Measurements from ENCODE around the gene ADGRB2. TPM values are rescaled to one million over a fixed set of nuclear protein-coding genes. Genes with fewer than 3 reads are reported as not detected.
A peak's percentile ranks its signal among the peaks of the same experiment; 100 is the strongest.

Gene ADGRB2
- total and polyA plus RNA-seq, 7 donors: 1.3 to 3.9 (median 1.4) TPM; not detected in 2

GRCh38 chr1:31775210-31775999 is 11.3 kb upstream of the ADGRB2 start:
- WGBS, 2 donors: 66 to 84% methylated on average over 10 of the region's 10 CpGs
- Histone ChIP-seq H3K36me3 (no peaks in the 10 kb centered on the region), H3K27ac (no peak overlapping the region), H3K9me3 (no peaks in the 10 kb centered on the region), H3K4me1 (peaks cover 0 to 17% (median 14%) of the 10 kb centered on the region in 4 donors), H3K4me3 (no peak overlapping the region), H3K27me3 (peaks cover 23 to 62% (median 47%) of the 10 kb centered on the region in 3 donors)
- TF ChIP-seq CTCF (IDR thresholded peaks at IDR 0.05) (no peak), POLR2A (IDR thresholded peaks at IDR 0.05) (no peak), EP300 (IDR thresholded peaks at IDR 0.05) (no peak), POLR2AphosphoS5 (IDR thresholded peaks at IDR 0.05) (no peak)
- no peak for DNase-seq
- intact Hi-C loops (cut with DNase I): no loop called here

GRCh38 chr1:31774495-31774894 is 10.4 kb upstream of the ADGRB2 start:
- WGBS, 2 donors: 70 to 83% methylated on average over 3 of the region's 3 CpGs

GRCh38 chr1:31773861-31774260 is 9.7 kb upstream of the ADGRB2 start:
- intact Hi-C loops (cut with DNase I): no loop called here
- Histone ChIP-seq H3K27ac (no peak overlapping the region), H3K36me3 (no peaks in the 10 kb centered on the region), H3K9me3 (no peaks in the 10 kb centered on the region), H3K4me1 (peaks cover 0 to 20% (median 15%) of the 10 kb centered on the region in 4 donors), H3K4me3 (no peak overlapping the region), H3K27me3 (peaks cover 23 to 62% (median 47%) of the 10 kb centered on the region in 3 donors)
- no peak for TF ChIP-seq POLR2A (IDR thresholded peaks at IDR 0.05)
- TF ChIP-seq POLR2AphosphoS5 (IDR thresholded peaks at IDR 0.05): no peak
- no peak for TF ChIP-seq CTCF (IDR thresholded peaks at IDR 0.05)
- no peak for TF ChIP-seq EP300 (IDR thresholded peaks at IDR 0.05)
- DNase-seq: no peak
- WGBS, 2 donors: 82 to 87% methylated on average over 5 of the region's 5 CpGs

More at GRCh38 chr1:31774495-31774894, 10.4 kb upstream of the ADGRB2 start:
- Histone ChIP-seq H3K27me3 (peaks cover 23 to 62% (median 47%) of the 10 kb centered on the region in 3 donors), H3K9me3 (no peaks in the 10 kb centered on the region), H3K36me3 (no peaks in the 10 kb centered on the region), H3K27ac (no peak overlapping the region), H3K4me3 (no peak overlapping the region), H3K4me1 (peaks cover 0 to 20% (median 15%) of the 10 kb centered on the region in 4 donors)
- DNase-seq: no peak
- TF ChIP-seq POLR2A (IDR thresholded peaks at IDR 0.05) (no peak), POLR2AphosphoS5 (IDR thresholded peaks at IDR 0.05) (no peak), CTCF (IDR thresholded peaks at IDR 0.05) (no peak), EP300 (IDR thresholded peaks at IDR 0.05) (no peak)
- intact Hi-C loops (cut with DNase I): no loop called here

- H3K4me3 ChIP-seq: peak overlapping the region in 2 of 4 donors; percentile 18 to 32
- no peak overlapping the region for H3K27ac ChIP-seq
- 12 to 13% methylated on average over 49 of the region's 49 CpGs for WGBS, 2 donors
- TF ChIP-seq POLR2AphosphoS5 (IDR thresholded peaks at IDR 0.05) (no peak), EP300 (IDR thresholded peaks at IDR 0.05) (no peak), POLR2A (IDR thresholded peaks at IDR 0.05) (no peak), CTCF (IDR thresholded peaks at IDR 0.05) (no peak)
- H3K9me3 ChIP-seq: no peaks in the 10 kb centered on the region
- intact Hi-C loops (cut with DNase I): no loop called here
- peaks cover 0 to 20% (median 15%) of the 10 kb centered on the region in 4 donors for H3K4me1 ChIP-seq
- H3K36me3 ChIP-seq: no peaks in the 10 kb centered on the region
- no peak for DNase-seq
- H3K27me3 ChIP-seq: peaks cover 23 to 58% (median 47%) of the 10 kb centered on the region in 3 donors
Measured at GRCh38 chr1:31772669-31773248, 8.6 kb upstream of the ADGRB2 start.

Data from sigmoid colon (tissue), 7 donors.